HepG2 (cell line): Measurements from ENCODE around the gene C20orf144. TPM values are rescaled to one million over a fixed set of nuclear protein-coding genes. Genes with fewer than 3 reads are reported as not detected.
A peak's percentile ranks its signal among the peaks of the same experiment; 100 is the strongest.

Source experiments
- ATAC-seq: fragments of 200-7000 bp; cut with Tn5 transposase; 3 replicates; pipeline ENCODE4 v1.9.1; 2020; ENCODE audit warnings: mild to moderate bottlenecking, moderate library complexity
- BruUV-seq: library from RNA; stranded (reverse); fragments of 400-500 nt; replicated peaks from 2 replicates; lab custom pipeline; 2021; lab: Mats Ljungman, UMichigan
- CTCF ChIA-PET: fragments of 300-600 bp; formaldehyde crosslinking; extraction: SDS; loops from one replicate; lab custom pipeline; 2021; ENCODE audit warnings: low total read pairs, inconsistent platforms, low intra/inter-chr PET ratio; lab: Yijun Ruan, JAX
- POLR2A ChIA-PET: fragments of 350-600 bp; sonication (Branson Sonifier 250); formaldehyde crosslinking; loops from one replicate; lab custom pipeline; 2020; ENCODE audit warnings: antibody characterized with exemption, inconsistent platforms; lab: Yijun Ruan, JAX
- DNase-seq: peaks from one replicate; pipeline ENCODE4 v3.0.0-alpha.2; 2015; ENCODE audit warnings: low spot score
- FAIRE-seq: peaks from 3 replicates; lab custom pipeline; 2011; peaks lifted over from hg19 to GRCh38; lab: Jason Lieb, UNC
- H2AFZ ChIP-seq: one replicate; pipeline ENCODE4 v1.6.1; 2011; ENCODE audit warnings: low read length, inconsistent platforms
- H3K27ac ChIP-seq: fragments of 300-600 bp; 3 replicates; pipeline ENCODE4 v1.8.0; 2011; ENCODE audit warnings: mixed run types, mild to moderate bottlenecking, mixed read lengths, low read length, inconsistent platforms; ENCODE audit not compliant: insufficient read depth; ENCODE audit errors: extremely low read length
- H3K27me3 ChIP-seq, 2 experiments: fragments of 200-600 bp in 1 of 2; 2 replicates in 1 of 2; 3 replicates in 1 of 2; pipeline versions ENCODE4 v1.6.0 to v1.8.0; 2011; ENCODE audit warnings: low read length in 2 of 2, mild to moderate bottlenecking in 2 of 2, moderate library complexity in 2 of 2, inconsistent platforms in 1 of 2; ENCODE audit not compliant: insufficient read depth in 2 of 2, control insufficient read depth in 1 of 2
- H3K36me3 ChIP-seq, 2 experiments: fragments of 200-600 bp in 1 of 2; replicated peaks in 1 of 2; 2 replicates in 1 of 2; 3 replicates in 1 of 2; pipeline versions ENCODE4 v1.5.1 to v1.8.0; 2011; ENCODE audit warnings: low read length in 2 of 2, inconsistent platforms in 1 of 2; ENCODE audit not compliant: insufficient read depth in 2 of 2, control insufficient read depth in 1 of 2
- H3K4me1 ChIP-seq: 2 replicates; pipeline ENCODE4 v1.5.1; 2012; ENCODE audit warnings: low read length, inconsistent platforms; ENCODE audit not compliant: insufficient read depth
- H3K4me2 ChIP-seq: 2 replicates; pipeline ENCODE4 v1.6.0; 2011; ENCODE audit warnings: low read depth, low read length, inconsistent platforms
- H3K4me3 ChIP-seq, 3 experiments: fragments of 200-600 bp in 1 of 3; sonication (generic), shearing (Covaris generic) in 1 of 3; replicated peaks in 1 of 3; 2 replicates each; pipeline ENCODE4 v1.5.1; 2011 to 2016; ENCODE audit warnings: low read length in 3 of 3, inconsistent platforms in 2 of 3, low read depth in 2 of 3, mild to moderate bottlenecking in 2 of 3, control low read depth in 1 of 3, mixed read lengths in 1 of 3; ENCODE audit not compliant: insufficient read depth in 1 of 3
- H3K79me2 ChIP-seq: one replicate; pipeline ENCODE4 v1.6.1; 2011; ENCODE audit warnings: low read length, inconsistent platforms; ENCODE audit not compliant: insufficient read depth
- H3K9ac ChIP-seq: 2 replicates; pipeline ENCODE4 v1.6.0; 2011; ENCODE audit warnings: mild to moderate bottlenecking, low read depth, low read length, inconsistent platforms; ENCODE audit not compliant: insufficient read depth
- H3K9me3 ChIP-seq: 2 replicates; pipeline ENCODE4 v1.5.1; 2012; ENCODE audit warnings: mild to moderate bottlenecking, low read length
- H4K20me1 ChIP-seq: 2 replicates; pipeline ENCODE4 v1.6.0; 2011; ENCODE audit warnings: inconsistent platforms, mild to moderate bottlenecking, low read length, moderate library complexity; ENCODE audit not compliant: insufficient read depth
- AHR ChIP-seq: IDR thresholded peaks from 2 replicates; pipeline ENCODE4 v1.6.1; 2018; ENCODE audit warnings: missing genetic modification reagents, missing compliant biosample characterization
- CAMTA2 ChIP-seq: sonication (generic); formaldehyde crosslinking; IDR thresholded peaks from 2 replicates; pipeline ENCODE4 v1.4.0; 2020; ENCODE audit warnings: mild to moderate bottlenecking, missing genetic modification reagents, borderline replicate concordance
- CREM ChIP-seq, 2 experiments: sonication (generic) in 1 of 2; formaldehyde crosslinking in 1 of 2; IDR thresholded peaks; 2 replicates each; pipeline versions ENCODE4 v1.4.0 to v1.6.1; 2016 to 2020; ENCODE audit warnings: antibody characterized with exemption in 1 of 2, mild to moderate bottlenecking in 1 of 2, missing genetic modification reagents in 1 of 2
- HNRNPK ChIP-seq: fragments of 200-400 bp; formaldehyde crosslinking; IDR thresholded peaks from 2 replicates; pipeline ENCODE4 v1.6.1; 2018; ENCODE audit warnings: low read length, low read depth, moderate library complexity, mild to moderate bottlenecking; ENCODE audit not compliant: poor library complexity, severe bottlenecking
- TCF12 ChIP-seq, 2 experiments: fragments of 450-650 bp in 1 of 2; sonication (generic) in 1 of 2; formaldehyde crosslinking in 1 of 2; IDR thresholded peaks; 2 replicates each; pipeline versions ENCODE4 v1.6.1 to v1.8.0; 2017 to 2022; ENCODE audit warnings: antibody characterized with exemption in 1 of 2, mild to moderate bottlenecking in 1 of 2, missing genetic modification reagents in 1 of 2, moderate library complexity in 1 of 2
- TEAD3 ChIP-seq: optimal IDR thresholded peaks from 2 replicates; pipeline ENCODE3; 2016; ENCODE audit warnings: borderline replicate concordance
- ZC3H4 ChIP-seq: sonication (generic); formaldehyde crosslinking; IDR thresholded peaks from 2 replicates; pipeline ENCODE4 v1.4.0; 2020; ENCODE audit warnings: missing genetic modification reagents, borderline replicate concordance
- ZFX ChIP-seq: sonication (generic); formaldehyde crosslinking; IDR thresholded peaks from 2 replicates; pipeline ENCODE4 v1.4.0; 2020; ENCODE audit warnings: mild to moderate bottlenecking, low read depth, missing genetic modification reagents, moderate library complexity
- ZNF333 ChIP-seq: sonication (generic); formaldehyde crosslinking; IDR thresholded peaks from 2 replicates; pipeline ENCODE4 v1.4.0; 2020; ENCODE audit warnings: mild to moderate bottlenecking, missing genetic modification reagents, borderline replicate concordance
- ZNF33A ChIP-seq: sonication (generic); formaldehyde crosslinking; IDR thresholded peaks from 2 replicates; pipeline ENCODE4 v1.5.1; 2020; ENCODE audit warnings: missing genetic modification reagents, mild to moderate bottlenecking, moderate library complexity, borderline replicate concordance
- ZNF577 ChIP-seq: sonication (generic); formaldehyde crosslinking; IDR thresholded peaks from 2 replicates; pipeline ENCODE4 v1.4.0; 2020; ENCODE audit warnings: mild to moderate bottlenecking, low read depth, missing genetic modification reagents, borderline replicate concordance
- ZNF781 ChIP-seq: sonication (generic); formaldehyde crosslinking; IDR thresholded peaks from 2 replicates; pipeline ENCODE4 v1.5.1; 2020; ENCODE audit warnings: borderline replicate concordance, mild to moderate bottlenecking, missing genetic modification reagents; ENCODE audit errors: not compliant biosample characterization
- WGBS: methylation state at CpG from one replicate; pipeline ENCODE4 v1.1.6; 2017; ENCODE audit warnings: low lambda C conversion rate; 5-methylcytosine and 5-hydroxymethylcytosine counted together
- in situ Hi-C: cut with HindIII; loops from 2 replicates; pipeline ENCODE4 v1.10.0; 2017; ENCODE audit warnings: low pct_unique_long_range_greater_than_20kb; ENCODE audit not compliant: extremely low pct_ligation_motif_present
- intact Hi-C: fragments of 100-400 bp; cut with micrococcal nuclease; formaldehyde crosslinking; loops from one replicate; pipeline ENCODE4 v1.10.0; 2022; ENCODE audit not compliant: unreplicated experiment
- polyA plus RNA-seq, 8 experiments: library from polyadenylated mRNA; depleted of rRNA in 3 of 8; stranded (reverse) in 7 of 8; unstranded in 1 of 8; fragments of >200 nt; fragmentation: Illumina TruSeq in 4 of 8; extraction: Trizol in 4 of 8; gene quantifications; 2 replicates each; pipeline versions ENCODE4 v1.2.1 to v1.2.3, GENCODE V29; 2011 to 2016; ENCODE audit warnings: low read depth in 4 of 8, missing spikeins in 1 of 8, mixed read lengths in 1 of 8; ENCODE audit not compliant: insufficient read depth in 1 of 8
- total RNA-seq, 5 experiments: library from RNA; depleted of rRNA; stranded (reverse); fragments of >200 nt; fragmentation: Illumina TruSeq; extraction: Trizol; gene quantifications; 2 replicates each; pipeline ENCODE4 v1.2.3, GENCODE V29; 2016; ENCODE audit warnings: low read depth in 1 of 5
- TF ChIP-seq, protein P1 (sequence below): sonication (generic); formaldehyde crosslinking; IDR thresholded peaks from 2 replicates; pipeline ENCODE4 v1.4.0; 2020; ENCODE audit warnings: mild to moderate bottlenecking, missing genetic modification reagents
- TF ChIP-seq, protein P2 (sequence below): sonication (generic); formaldehyde crosslinking; IDR thresholded peaks from 2 replicates; pipeline ENCODE4 v1.4.0; 2020; ENCODE audit warnings: missing genetic modification reagents, low read depth, mild to moderate bottlenecking, borderline replicate concordance
- TF ChIP-seq, protein P3 (sequence below): sonication (generic); formaldehyde crosslinking; IDR thresholded peaks from 2 replicates; pipeline ENCODE4 v1.5.0; 2020; ENCODE audit warnings: mild to moderate bottlenecking, missing genetic modification reagents, borderline replicate concordance

The C20orf144 gene
- total and polyA plus RNA-seq, 2 of the 13 experiments (the other 11 are each of a cell fraction or from before 2014, with no cell fraction given): 0.09 to 0.16 TPM

DNA sequence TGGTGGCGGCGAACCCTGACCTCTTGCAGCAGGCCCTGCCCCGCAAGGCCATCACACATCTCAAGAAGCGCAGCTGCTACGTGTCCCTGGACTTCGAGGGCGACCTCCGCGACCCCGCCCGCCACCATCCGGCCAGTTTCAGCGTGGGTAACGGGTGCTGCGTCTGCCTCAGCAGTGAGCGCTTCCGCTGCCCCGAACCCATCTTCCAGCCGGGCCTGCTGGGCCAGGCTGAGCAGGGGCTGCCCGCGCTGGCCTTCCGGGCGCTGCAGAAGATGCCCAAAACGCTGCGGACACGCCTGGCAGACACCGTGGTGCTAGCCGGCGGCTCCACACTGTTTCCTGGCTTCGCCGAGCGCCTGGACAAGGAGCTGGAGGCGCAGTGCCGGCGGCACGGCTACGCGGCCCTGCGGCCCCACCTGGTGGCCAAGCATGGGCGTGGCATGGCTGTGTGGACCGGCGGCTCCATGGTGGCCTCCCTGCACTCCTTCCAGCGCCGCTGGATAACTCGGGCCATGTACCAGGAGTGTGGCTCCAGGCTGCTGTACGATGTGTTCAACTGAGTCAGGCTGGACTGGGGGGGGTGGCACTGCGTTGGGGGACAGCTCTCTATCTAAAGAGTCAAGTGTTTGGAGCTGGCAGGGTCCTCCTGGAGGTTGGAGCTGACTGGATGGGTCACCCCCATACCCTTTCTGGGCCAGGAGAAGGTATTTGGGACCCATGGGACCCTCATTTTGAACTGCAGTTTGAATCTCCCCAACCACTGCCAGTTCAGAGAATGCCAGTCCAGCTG, 5.7 kb downstream of the C20orf144 start:
- intact Hi-C loops: no loop called here
- Histone ChIP-seq H3K4me2 (no peak overlapping the region), H3K79me2 (peaks cover 20% of the 10 kb centered on the region), H3K9ac (no peak overlapping the region), H4K20me1 (0 out of 2 replicates have a peak, but pooled peaks cover 3% of the 10 kb centered on the region), H3K36me3 (peaks cover 19 to 41% of the 10 kb centered on the region in 2 experiments), H3K9me3 (no peaks in the 10 kb centered on the region), H3K4me1 (peaks cover 53% of the 10 kb centered on the region), H3K4me3 (no peak overlapping the region), H3K27me3 (no peaks in the 10 kb centered on the region; a peak in 1 of 5 replicates), H2AFZ (no peak overlapping the region), H3K27ac (no peak overlapping the region)
- in situ Hi-C loops: no loop called here
- 95% methylated on average over 41 of the region's 47 CpGs for WGBS
- no TSS peak for BruUV-seq
- ATAC-seq (peak; percentile 20), DNase-seq (no peak), FAIRE-seq (no peak)
- CTCF ChIA-PET: interaction anchor here (1.9 kb wide), 1 partner anchor 210 kb away, joined by 14 read pairs; no protein-coding TSS in a partner anchor
- POLR2A ChIA-PET: no interaction called here
- TF ChIP-seq ZFX (CRISPR knock-in tag) (peak; percentile 44; the same call in 1 of the 2 replicates), AHR (peak; percentile 57; the same call in 1 of the 2 replicates), ZNF333 (CRISPR knock-in tag) (no peak), CREM (IDR thresholded peaks at IDR 0.05) (no peak), CREM (CRISPR knock-in tag; IDR thresholded peaks at IDR 0.05) (no peak), ZNF33A (CRISPR knock-in tag) (no peak), CAMTA2 (CRISPR knock-in tag) (0 out of 2 replicates have a peak, but pooled peaks have one; percentile 43), ZC3H4 (CRISPR knock-in tag) (0 out of 2 replicates have a peak, but pooled peaks have one; percentile 3), TEAD3 (peak; percentile 35), ZNF577 (CRISPR knock-in tag) (no peak), HNRNPK (peak; percentile 49), TCF12 (IDR thresholded peaks at IDR 0.05) (no peak), TCF12 (CRISPR knock-in tag; IDR thresholded peaks at IDR 0.05) (no peak), ZNF781 (no peak)
- TF ChIP-seq, protein P1, sequence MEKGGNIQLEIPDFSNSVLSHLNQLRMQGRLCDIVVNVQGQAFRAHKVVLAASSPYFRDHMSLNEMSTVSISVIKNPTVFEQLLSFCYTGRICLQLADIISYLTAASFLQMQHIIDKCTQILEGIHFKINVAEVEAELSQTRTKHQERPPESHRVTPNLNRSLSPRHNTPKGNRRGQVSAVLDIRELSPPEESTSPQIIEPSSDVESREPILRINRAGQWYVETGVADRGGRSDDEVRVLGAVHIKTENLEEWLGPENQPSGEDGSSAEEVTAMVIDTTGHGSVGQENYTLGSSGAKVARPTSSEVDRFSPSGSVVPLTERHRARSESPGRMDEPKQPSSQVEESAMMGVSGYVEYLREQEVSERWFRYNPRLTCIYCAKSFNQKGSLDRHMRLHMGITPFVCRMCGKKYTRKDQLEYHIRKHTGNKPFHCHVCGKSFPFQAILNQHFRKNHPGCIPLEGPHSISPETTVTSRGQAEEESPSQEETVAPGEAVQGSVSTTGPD (CRISPR knock-in tag): peak; percentile 92
- TF ChIP-seq, protein P2, sequence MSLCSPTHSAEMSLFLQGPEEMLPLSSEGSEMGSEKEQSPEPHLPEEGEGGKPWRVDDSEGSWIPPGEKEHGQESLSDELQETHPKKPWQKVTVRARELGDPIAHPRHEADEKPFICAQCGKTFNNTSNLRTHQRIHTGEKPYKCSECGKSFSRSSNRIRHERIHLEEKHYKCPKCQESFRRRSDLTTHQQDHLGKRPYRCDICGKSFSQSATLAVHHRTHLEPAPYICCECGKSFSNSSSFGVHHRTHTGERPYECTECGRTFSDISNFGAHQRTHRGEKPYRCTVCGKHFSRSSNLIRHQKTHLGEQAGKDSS (CRISPR knock-in tag): no peak
- TF ChIP-seq, protein P3, sequence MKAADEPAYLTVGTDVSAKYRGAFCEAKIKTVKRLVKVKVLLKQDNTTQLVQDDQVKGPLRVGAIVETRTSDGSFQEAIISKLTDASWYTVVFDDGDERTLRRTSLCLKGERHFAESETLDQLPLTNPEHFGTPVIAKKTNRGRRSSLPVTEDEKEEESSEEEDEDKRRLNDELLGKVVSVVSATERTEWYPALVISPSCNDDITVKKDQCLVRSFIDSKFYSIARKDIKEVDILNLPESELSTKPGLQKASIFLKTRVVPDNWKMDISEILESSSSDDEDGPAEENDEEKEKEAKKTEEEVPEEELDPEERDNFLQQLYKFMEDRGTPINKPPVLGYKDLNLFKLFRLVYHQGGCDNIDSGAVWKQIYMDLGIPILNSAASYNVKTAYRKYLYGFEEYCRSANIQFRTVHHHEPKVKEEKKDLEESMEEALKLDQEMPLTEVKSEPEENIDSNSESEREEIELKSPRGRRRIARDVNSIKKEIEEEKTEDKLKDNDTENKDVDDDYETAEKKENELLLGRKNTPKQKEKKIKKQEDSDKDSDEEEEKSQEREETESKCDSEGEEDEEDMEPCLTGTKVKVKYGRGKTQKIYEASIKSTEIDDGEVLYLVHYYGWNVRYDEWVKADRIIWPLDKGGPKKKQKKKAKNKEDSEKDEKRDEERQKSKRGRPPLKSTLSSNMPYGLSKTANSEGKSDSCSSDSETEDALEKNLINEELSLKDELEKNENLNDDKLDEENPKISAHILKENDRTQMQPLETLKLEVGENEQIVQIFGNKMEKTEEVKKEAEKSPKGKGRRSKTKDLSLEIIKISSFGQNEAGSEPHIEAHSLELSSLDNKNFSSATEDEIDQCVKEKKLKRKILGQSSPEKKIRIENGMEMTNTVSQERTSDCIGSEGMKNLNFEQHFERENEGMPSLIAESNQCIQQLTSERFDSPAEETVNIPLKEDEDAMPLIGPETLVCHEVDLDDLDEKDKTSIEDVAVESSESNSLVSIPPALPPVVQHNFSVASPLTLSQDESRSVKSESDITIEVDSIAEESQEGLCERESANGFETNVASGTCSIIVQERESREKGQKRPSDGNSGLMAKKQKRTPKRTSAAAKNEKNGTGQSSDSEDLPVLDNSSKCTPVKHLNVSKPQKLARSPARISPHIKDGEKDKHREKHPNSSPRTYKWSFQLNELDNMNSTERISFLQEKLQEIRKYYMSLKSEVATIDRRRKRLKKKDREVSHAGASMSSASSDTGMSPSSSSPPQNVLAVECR (CRISPR knock-in tag): peak; percentile 30; the same call in 1 of the 2 replicates
